ENCODE results near the gene NFATC2. TPM values are rescaled to one million over a fixed set of nuclear protein-coding genes. Genes with fewer than 3 reads are reported as not detected.
A peak's percentile ranks its signal among the peaks of the same experiment; 100 is the strongest.
"Not testable (repeated sequence)": the region's sequence is repeated elsewhere in the genome, so short reads cannot be mapped to it uniquely, and the experiment has no call there.

The NFATC2 gene
- total RNA-seq, 3 donors from 2014 or later: 5.9 to 11.9 (median 10.2) TPM

DNA sequence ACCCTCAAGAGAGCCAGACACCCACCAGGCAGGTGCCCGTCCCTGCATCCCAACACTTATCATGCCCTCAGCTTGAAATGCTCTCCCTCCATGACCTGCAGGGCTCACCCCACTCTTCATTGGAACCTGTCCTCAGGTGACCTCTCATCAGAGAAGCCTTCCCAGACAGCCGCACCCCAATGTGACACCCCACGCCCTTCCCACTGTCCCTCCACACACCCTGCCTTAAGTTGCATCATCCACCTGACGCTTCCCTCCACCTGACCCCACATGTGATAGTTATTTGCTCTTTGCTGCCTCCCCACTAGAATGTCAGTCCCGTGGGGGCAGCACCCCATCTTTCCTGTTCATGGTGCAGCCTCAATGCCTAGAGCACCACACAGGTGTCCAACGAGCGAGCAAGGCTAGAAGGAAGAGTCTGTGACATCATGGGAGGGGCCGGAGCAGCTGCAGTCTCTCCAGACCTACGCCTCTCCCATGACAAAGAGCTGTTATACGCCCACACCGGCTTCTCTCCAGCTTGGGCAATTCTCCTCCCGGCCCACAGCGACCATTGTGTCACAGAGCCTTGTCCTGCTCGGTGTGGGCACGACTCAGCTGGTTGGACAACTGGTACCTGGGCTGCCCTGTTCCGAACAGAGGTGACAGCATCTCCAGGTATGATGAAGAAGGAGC lies 58.2 kb downstream of the NFATC2 start:
- H3K9me3 ChIP-seq: no peaks in the 10 kb centered on the region
- H3K4me1 ChIP-seq: no peaks in the 10 kb centered on the region
- no peak overlapping the region for H3K27ac ChIP-seq
- intact Hi-C loops (cut with DNase I; ENCODE audit: low total_unique reads): no loop called here
- no peak overlapping the region for H3K4me3 ChIP-seq
- TF ChIP-seq POLR2AphosphoS5 (IDR thresholded peaks at IDR 0.05): no peak
- no peak for TF ChIP-seq POLR2A (IDR thresholded peaks at IDR 0.05)
- TF ChIP-seq, protein P1, sequence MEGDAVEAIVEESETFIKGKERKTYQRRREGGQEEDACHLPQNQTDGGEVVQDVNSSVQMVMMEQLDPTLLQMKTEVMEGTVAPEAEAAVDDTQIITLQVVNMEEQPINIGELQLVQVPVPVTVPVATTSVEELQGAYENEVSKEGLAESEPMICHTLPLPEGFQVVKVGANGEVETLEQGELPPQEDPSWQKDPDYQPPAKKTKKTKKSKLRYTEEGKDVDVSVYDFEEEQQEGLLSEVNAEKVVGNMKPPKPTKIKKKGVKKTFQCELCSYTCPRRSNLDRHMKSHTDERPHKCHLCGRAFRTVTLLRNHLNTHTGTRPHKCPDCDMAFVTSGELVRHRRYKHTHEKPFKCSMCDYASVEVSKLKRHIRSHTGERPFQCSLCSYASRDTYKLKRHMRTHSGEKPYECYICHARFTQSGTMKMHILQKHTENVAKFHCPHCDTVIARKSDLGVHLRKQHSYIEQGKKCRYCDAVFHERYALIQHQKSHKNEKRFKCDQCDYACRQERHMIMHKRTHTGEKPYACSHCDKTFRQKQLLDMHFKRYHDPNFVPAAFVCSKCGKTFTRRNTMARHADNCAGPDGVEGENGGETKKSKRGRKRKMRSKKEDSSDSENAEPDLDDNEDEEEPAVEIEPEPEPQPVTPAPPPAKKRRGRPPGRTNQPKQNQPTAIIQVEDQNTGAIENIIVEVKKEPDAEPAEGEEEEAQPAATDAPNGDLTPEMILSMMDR (IDR thresholded peaks at IDR 0.05): no peak
- DNase-seq (ENCODE audit: low spot score in 2 of 2): peak in 1 of 2 donors; percentile 43
- no peaks in the 10 kb centered on the region for H3K36me3 ChIP-seq
- no peaks in the 10 kb centered on the region for H3K27me3 ChIP-seq

DNA sequence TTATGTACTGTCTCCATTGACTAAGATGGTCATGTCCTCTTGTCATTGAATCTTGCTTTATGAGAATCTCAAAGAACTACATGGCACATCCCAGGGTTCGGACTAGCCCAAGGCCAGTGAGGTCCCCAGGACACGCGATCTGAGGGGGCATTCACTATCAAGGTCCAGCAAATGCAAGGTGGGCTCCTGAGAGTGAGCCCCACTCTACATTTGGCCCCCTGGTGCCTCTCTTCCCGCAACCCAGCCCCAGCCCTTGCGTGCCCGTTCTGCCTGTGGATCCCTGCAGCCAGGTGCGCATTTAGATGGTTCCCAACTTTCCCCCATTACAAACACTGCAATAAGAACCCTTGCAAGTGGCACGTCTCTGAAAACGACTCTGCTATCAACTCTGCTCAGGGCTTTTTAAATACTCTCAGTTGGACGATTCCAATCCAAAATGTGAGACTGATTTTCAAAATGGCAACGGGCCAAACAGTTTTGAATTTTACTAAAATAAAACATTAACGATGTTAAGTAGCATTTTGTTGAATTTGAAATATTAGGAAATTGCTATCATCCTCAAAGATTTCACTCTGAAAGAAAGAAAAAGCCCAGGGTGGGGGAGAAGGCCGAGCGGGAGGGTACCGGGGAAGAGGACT lies 59.6 kb downstream of the NFATC2 start:
- no peak for TF ChIP-seq POLR2AphosphoS5 (IDR thresholded peaks at IDR 0.05)
- TF ChIP-seq, protein P1 (IDR thresholded peaks at IDR 0.05): no peak
- TF ChIP-seq POLR2A (IDR thresholded peaks at IDR 0.05): no peak
- intact Hi-C loops (cut with DNase I; ENCODE audit: low total_unique reads): no loop called here
- no peaks in the 10 kb centered on the region for H3K27me3 ChIP-seq

DNA sequence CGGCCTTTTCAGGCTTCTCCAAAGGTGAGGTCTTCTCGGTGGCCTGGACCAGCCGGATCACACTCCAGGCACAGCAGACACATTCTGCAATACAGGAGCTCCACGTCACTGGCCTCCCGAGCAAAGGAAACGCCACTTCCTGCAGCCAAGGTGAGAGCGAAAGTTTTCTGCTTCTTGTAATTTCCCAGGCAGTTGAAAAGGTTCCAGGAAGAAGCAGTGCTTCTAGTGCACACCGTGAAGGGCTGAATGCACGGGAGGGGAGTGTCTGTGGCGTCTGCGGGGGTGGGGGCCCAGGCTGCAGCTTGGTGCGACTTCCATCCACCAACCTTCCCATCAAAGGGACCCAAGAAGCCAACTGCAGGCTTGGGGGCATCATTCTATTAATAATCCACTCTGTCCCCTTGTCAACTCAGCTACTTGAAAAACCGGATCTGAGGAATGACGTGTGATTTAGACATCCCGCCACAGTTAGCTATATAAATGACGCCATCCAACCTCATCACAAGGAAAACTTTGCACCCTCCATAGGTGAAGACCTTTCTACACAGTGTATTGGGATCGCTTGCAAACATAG lies 61.1 kb downstream of the NFATC2 start:
- intact Hi-C loops (cut with DNase I; ENCODE audit: low total_unique reads): no loop called here
- no peaks in the 10 kb centered on the region for H3K4me1 ChIP-seq
- H3K27ac ChIP-seq: peak overlapping the region; percentile 0 to 57
- no peak for DNase-seq (ENCODE audit: low spot score in 2 of 2)
- no peaks in the 10 kb centered on the region for H3K27me3 ChIP-seq
- H3K36me3 ChIP-seq: no peaks in the 10 kb centered on the region
- no peaks in the 10 kb centered on the region for H3K9me3 ChIP-seq
- TF ChIP-seq POLR2AphosphoS5 (IDR thresholded peaks at IDR 0.05) (no peak), POLR2A (IDR thresholded peaks at IDR 0.05) (no peak)
- TF ChIP-seq, protein P1 (IDR thresholded peaks at IDR 0.05): no peak
- H3K4me3 ChIP-seq: no peak overlapping the region

More for the DNA sequence above, 59.6 kb downstream of the NFATC2 start:
- Histone ChIP-seq H3K4me1 (no peaks in the 10 kb centered on the region), H3K36me3 (no peaks in the 10 kb centered on the region), H3K9me3 (no peaks in the 10 kb centered on the region), H3K27ac (no peak overlapping the region), H3K4me3 (no peak overlapping the region)
- DNase-seq (ENCODE audit: low spot score in 2 of 2): no peak

DNA sequence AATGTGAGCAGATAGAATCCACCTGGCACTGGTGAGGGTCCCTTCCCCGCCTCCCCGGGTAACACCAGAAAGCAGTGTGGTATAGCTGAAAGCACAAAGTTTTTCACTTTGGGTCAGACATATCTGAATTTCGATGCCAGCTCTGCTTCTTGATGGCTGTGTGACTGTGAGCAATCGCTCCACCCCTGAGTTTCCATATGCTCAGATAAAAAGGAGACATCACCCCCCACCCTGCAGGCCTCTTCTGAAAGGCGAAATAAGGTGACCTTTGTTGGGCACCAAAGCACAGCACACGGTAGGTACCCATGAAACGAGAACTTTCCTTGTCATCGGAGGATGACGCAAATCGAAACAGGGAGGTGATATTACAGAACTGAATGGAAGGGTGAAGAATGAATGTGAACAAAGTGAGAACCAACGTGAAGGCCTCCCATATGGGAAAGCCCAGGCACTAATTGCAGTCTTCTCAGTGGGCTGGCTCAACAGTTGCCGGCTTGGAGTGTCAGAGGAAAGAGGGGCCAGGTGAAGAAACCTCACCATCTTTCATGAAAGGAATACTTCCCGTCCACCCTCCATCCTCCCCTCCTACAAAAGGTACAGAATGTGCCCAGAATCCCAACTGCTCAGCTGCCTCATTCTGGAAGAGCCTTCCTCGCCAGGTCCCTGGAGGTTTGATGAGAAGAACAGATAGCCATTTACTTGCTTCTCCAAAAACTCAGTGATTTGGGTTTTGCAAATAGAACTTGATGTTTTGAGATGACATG lies 61.8 kb downstream of the NFATC2 start:
- TF ChIP-seq POLR2AphosphoS5 (IDR thresholded peaks at IDR 0.05): no peak
- TF ChIP-seq POLR2A (IDR thresholded peaks at IDR 0.05): no peak
- TF ChIP-seq, protein P1 (IDR thresholded peaks at IDR 0.05): no peak
- H3K4me1 ChIP-seq: no peaks in the 10 kb centered on the region
- H3K27me3 ChIP-seq: no peaks in the 10 kb centered on the region
- H3K36me3 ChIP-seq: no peaks in the 10 kb centered on the region
- no peaks in the 10 kb centered on the region for H3K9me3 ChIP-seq
- no peak overlapping the region for H3K4me3 ChIP-seq
- peak overlapping the region; percentile 0 to 57 for H3K27ac ChIP-seq
- DNase-seq (ENCODE audit: low spot score in 2 of 2): no peak
- intact Hi-C loops (cut with DNase I; ENCODE audit: low total_unique reads): no loop called here

DNA sequence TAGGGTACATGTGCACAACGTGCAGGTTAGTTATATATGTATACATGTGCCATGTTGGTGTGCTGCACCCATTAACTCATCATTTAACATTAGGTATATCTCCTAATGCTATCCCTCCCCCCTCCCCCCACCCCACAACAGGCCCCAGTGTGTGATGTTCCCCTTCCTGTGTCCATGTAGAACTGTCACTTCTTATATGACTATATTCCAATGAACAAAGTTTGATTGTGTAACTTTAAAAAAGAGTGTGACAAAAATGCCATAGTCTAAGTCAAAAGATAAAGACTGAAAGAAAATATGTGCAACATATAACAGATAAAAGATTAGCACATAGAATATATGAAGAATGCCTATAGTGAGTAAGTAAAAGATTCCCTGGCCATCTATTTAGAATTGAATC lies 66.4 kb downstream of the NFATC2 start:
- DNase-seq (ENCODE audit: low spot score in 2 of 2); H3K4me1 ChIP-seq: not testable (repeated sequence)

More for the DNA sequence above, 66.4 kb downstream of the NFATC2 start:
- H3K27ac ChIP-seq; H3K9me3 ChIP-seq; H3K36me3 ChIP-seq; intact Hi-C loops (cut with DNase I; ENCODE audit: low total_unique reads); H3K27me3 ChIP-seq; H3K4me3 ChIP-seq: not testable (repeated sequence)

Measured in breast epithelium (tissue), 4 donors.